GM23338 (cell line): Measurements from ENCODE around the gene CACNA2D4. TPM values are rescaled to one million over a fixed set of nuclear protein-coding genes. Genes with fewer than 3 reads are reported as not detected.

Experiments used
- ATAC-seq: fragments of 200-7000 bp; cut with Tn5 transposase; 3 replicates; pipeline ENCODE4 v1.9.1; 2020
- DNase-seq: peaks from one replicate; pipeline ENCODE4 v3.0.0-alpha.2; 2015; ENCODE audit warnings: low spot score
- H2AFZ ChIP-seq: fragments of 200-600 bp; sonication (generic); 2 replicates; pipeline ENCODE4 v1.8.0; 2016; ENCODE audit warnings: antibody characterized with exemption, mild to moderate bottlenecking, moderate library complexity
- H3F3A ChIP-seq: fragments of 200-600 bp; sonication (generic); replicated peaks from 2 replicates; pipeline ENCODE4 v1.8.0; 2017; ENCODE audit warnings: antibody characterized with exemption, mixed run types, low read depth
- H3K27ac ChIP-seq: fragments of 200-600 bp; sonication (generic); 2 replicates; pipeline ENCODE4 v1.6.1; 2016; ENCODE audit warnings: low read depth
- H3K27me3 ChIP-seq: fragments of 200-600 bp; sonication (generic); 2 replicates; pipeline ENCODE4 v1.8.0; 2016; ENCODE audit warnings: mild to moderate bottlenecking, mixed run types, moderate library complexity; ENCODE audit not compliant: insufficient read depth
- H3K36me3 ChIP-seq: fragments of 200-600 bp; sonication (generic); 2 replicates; pipeline ENCODE4 v1.8.0; 2016; ENCODE audit warnings: mild to moderate bottlenecking; ENCODE audit not compliant: insufficient read depth
- H3K4me1 ChIP-seq: fragments of 200-600 bp; sonication (generic); 2 replicates; pipeline ENCODE4 v1.8.0; 2016; ENCODE audit warnings: mild to moderate bottlenecking, moderate library complexity; ENCODE audit not compliant: insufficient read depth
- H3K4me2 ChIP-seq: fragments of 200-600 bp; sonication (generic); 2 replicates; pipeline ENCODE4 v1.7.1; 2017; ENCODE audit warnings: mixed run types
- H3K4me3 ChIP-seq: fragments of 200-600 bp; sonication (generic); 2 replicates; pipeline ENCODE4 v1.6.1; 2016; ENCODE audit warnings: mixed run types
- H3K79me2 ChIP-seq: fragments of 200-600 bp; sonication (generic); replicated peaks from 2 replicates; pipeline ENCODE4 v1.8.0; 2017; ENCODE audit warnings: mild to moderate bottlenecking; ENCODE audit not compliant: insufficient read depth
- H3K9me2 ChIP-seq: fragments of 200-600 bp; sonication (generic); 2 replicates; pipeline ENCODE4 v1.8.0; 2017; ENCODE audit not compliant: insufficient read depth
- H4K20me1 ChIP-seq: fragments of 200-600 bp; sonication (generic); replicated peaks from 2 replicates; pipeline ENCODE4 v1.8.0; 2017; ENCODE audit warnings: mild to moderate bottlenecking; ENCODE audit not compliant: insufficient read depth
- H3K27ac Mint-ChIP-seq: 2 replicates; pipeline ENCODE4 v1.8.0; 2020; ENCODE audit warnings: inconsistent platforms, mild to moderate bottlenecking, moderate library complexity, mixed read lengths
- H3K27me3 Mint-ChIP-seq: 3 replicates; pipeline ENCODE4 v1.8.0; 2022; ENCODE audit warnings: low read depth, mild to moderate bottlenecking, moderate library complexity, mixed read lengths, inconsistent platforms; ENCODE audit not compliant: insufficient read depth, poor library complexity
- H3K36me3 Mint-ChIP-seq: 3 replicates; pipeline ENCODE4 v1.8.0; 2021; ENCODE audit warnings: low read depth, mild to moderate bottlenecking, inconsistent platforms, moderate library complexity, mixed read lengths
- H3K4me1 Mint-ChIP-seq: 3 replicates; pipeline ENCODE4 v1.8.0; 2020; ENCODE audit warnings: mild to moderate bottlenecking, inconsistent platforms, mixed read lengths
- H3K4me3 Mint-ChIP-seq: 3 replicates; pipeline ENCODE4 v1.8.0; 2021; ENCODE audit warnings: moderate library complexity, mild to moderate bottlenecking, inconsistent platforms, mixed read lengths
- H3K9me3 Mint-ChIP-seq: 3 replicates; pipeline ENCODE4 v1.8.0; 2020; ENCODE audit warnings: moderate library complexity, mild to moderate bottlenecking, inconsistent platforms, mixed read lengths
- CTCF ChIP-seq, 2 experiments: fragments of 200-600 bp in 1 of 2; sonication (generic) in 1 of 2; conservative IDR thresholded peaks; 2 replicates each; pipeline versions ENCODE4 v1.5.1 to v1.6.1; 2016 to 2017; ENCODE audit warnings: antibody characterized with exemption in 2 of 2, low read depth in 2 of 2, mild to moderate bottlenecking in 2 of 2, moderate library complexity in 1 of 2
- EZH2phosphoT487 ChIP-seq: fragments of 200-600 bp; sonication (generic); IDR thresholded peaks from one replicate; pipeline ENCODE4 v1.8.1; 2018; ENCODE audit warnings: antibody characterized with exemption; ENCODE audit not compliant: unreplicated experiment
- NANOG ChIP-seq: IDR thresholded peaks from 2 replicates; pipeline ENCODE4 v1.6.1; 2016; ENCODE audit warnings: antibody characterized with exemption, borderline replicate concordance
- POLR2AphosphoS5 ChIP-seq: IDR thresholded peaks from 2 replicates; pipeline ENCODE4 v1.6.1; 2016; ENCODE audit warnings: antibody characterized with exemption, low read depth
- STAT1 ChIP-seq: IDR thresholded peaks from one replicate; pipeline ENCODE4 v1.6.1; 2016; ENCODE audit warnings: antibody characterized with exemption; ENCODE audit not compliant: unreplicated experiment
- ZNF331 ChIP-seq: fragments of 250-450 bp; sonication (Bioruptor Pico); IDR thresholded peaks from 2 replicates; pipeline ENCODE4 v1.5.0; 2020; ENCODE audit warnings: low read depth, mild to moderate bottlenecking, moderate library complexity
- ZNF462 ChIP-seq: fragments of 250-450 bp; sonication (Bioruptor Pico); IDR thresholded peaks from 2 replicates; pipeline ENCODE4 v1.5.0; 2020; ENCODE audit warnings: mild to moderate bottlenecking, moderate library complexity
- polyA plus RNA-seq: library from polyadenylated mRNA; unstranded; fragments of >200 nt; fragmentation: Nextera tagmentation; extraction: Ambion mirVana; gene quantifications from 2 replicates; pipeline ENCODE4 v1.2.1, GENCODE V29; 2016
- total RNA-seq: library from RNA; depleted of rRNA; stranded (reverse); fragments of >200 nt; shearing (Covaris generic); gene quantifications from 2 replicates; pipeline ENCODE4 v1.2.3, GENCODE V29; 2014

CACNA2D4 gene
- total and polyA plus RNA-seq, 2 experiments from 2014 or later: 0.07 to 0.24 TPM

GRCh38 chr12:1798641-1799020 is 119.8 kb downstream of the CACNA2D4 start:
- no peaks in the 10 kb centered on the region; the same call in 2 of the 3 replicates for H3K9me3 Mint-ChIP-seq
- Histone ChIP-seq H3K79me2 (no peaks in the 10 kb centered on the region), H3K9me2 (no peaks in the 10 kb centered on the region), H3K4me2 (no peak overlapping the region), H3K36me3 (no peaks in the 10 kb centered on the region), H3K27ac (no peak overlapping the region), H3F3A (no peaks in the 10 kb centered on the region), H2AFZ (no peak overlapping the region), H3K27me3 (peaks cover 5% of the 10 kb centered on the region), H3K4me1 (peaks cover 11% of the 10 kb centered on the region; the same call in 1 of the 2 replicates), H3K4me3 (no peak overlapping the region), H4K20me1 (no peaks in the 10 kb centered on the region)
- no peaks in the 10 kb centered on the region; the same call in 2 of the 3 replicates for H3K36me3 Mint-ChIP-seq
- ATAC-seq (no peak), DNase-seq (no peak)
- H3K4me1 Mint-ChIP-seq: peaks cover 17% of the 10 kb centered on the region
- TF ChIP-seq ZNF462 (CRISPR knock-in tag): no peak
- TF ChIP-seq NANOG: no peak
- no peak for TF ChIP-seq POLR2AphosphoS5
- no peak for TF ChIP-seq STAT1
- TF ChIP-seq EZH2phosphoT487: no peak
- H3K27ac Mint-ChIP-seq: no peak overlapping the region
- no peak overlapping the region for H3K4me3 Mint-ChIP-seq
- H3K27me3 Mint-ChIP-seq: peaks cover 17% of the 10 kb centered on the region

GRCh38 chr12:1797991-1798640 is 120.3 kb downstream of the CACNA2D4 start:
- Histone ChIP-seq H2AFZ (no peak overlapping the region; the same call in 1 of the 2 replicates), H4K20me1 (no peaks in the 10 kb centered on the region), H3K36me3 (no peaks in the 10 kb centered on the region), H3K27ac (no peak overlapping the region), H3F3A (no peaks in the 10 kb centered on the region), H3K4me3 (no peak overlapping the region; the same call in 1 of the 2 replicates), H3K27me3 (peaks cover 5% of the 10 kb centered on the region), H3K4me1 (peaks cover 11% of the 10 kb centered on the region; the same call in 1 of the 2 replicates), H3K9me2 (no peaks in the 10 kb centered on the region), H3K4me2 (peak overlapping the region; percentile 83; the same call in 1 of the 2 replicates), H3K79me2 (no peaks in the 10 kb centered on the region)
- Mint-ChIP-seq H3K4me3 (no peak overlapping the region), H3K27me3 (peaks cover 17% of the 10 kb centered on the region), H3K4me1 (peaks cover 19% of the 10 kb centered on the region), H3K9me3 (no peaks in the 10 kb centered on the region; the same call in 2 of the 3 replicates), H3K27ac (no peak overlapping the region), H3K36me3 (no peaks in the 10 kb centered on the region; the same call in 2 of the 3 replicates)
- ATAC-seq (peak; percentile 1; the same call in 2 of the 3 replicates), DNase-seq (no peak)
- TF ChIP-seq ZNF331 (no peak), CTCF (conservative IDR thresholded peaks at IDR 0.05; ENCODE audit: low read depth in 2 of 2) (no peak)
